ENCODE measurements around the gene ECT2. TPM values are rescaled to one million over a fixed set of nuclear protein-coding genes. Genes with fewer than 3 reads are reported as not detected.
"Not testable (repeated sequence)": the region's sequence is repeated elsewhere in the genome, so short reads cannot be mapped to it uniquely, and the experiment has no call there.

ECT2 gene
- total RNA-seq, 1 experiment from 2014 or later, result 25.6 TPM

DNA sequence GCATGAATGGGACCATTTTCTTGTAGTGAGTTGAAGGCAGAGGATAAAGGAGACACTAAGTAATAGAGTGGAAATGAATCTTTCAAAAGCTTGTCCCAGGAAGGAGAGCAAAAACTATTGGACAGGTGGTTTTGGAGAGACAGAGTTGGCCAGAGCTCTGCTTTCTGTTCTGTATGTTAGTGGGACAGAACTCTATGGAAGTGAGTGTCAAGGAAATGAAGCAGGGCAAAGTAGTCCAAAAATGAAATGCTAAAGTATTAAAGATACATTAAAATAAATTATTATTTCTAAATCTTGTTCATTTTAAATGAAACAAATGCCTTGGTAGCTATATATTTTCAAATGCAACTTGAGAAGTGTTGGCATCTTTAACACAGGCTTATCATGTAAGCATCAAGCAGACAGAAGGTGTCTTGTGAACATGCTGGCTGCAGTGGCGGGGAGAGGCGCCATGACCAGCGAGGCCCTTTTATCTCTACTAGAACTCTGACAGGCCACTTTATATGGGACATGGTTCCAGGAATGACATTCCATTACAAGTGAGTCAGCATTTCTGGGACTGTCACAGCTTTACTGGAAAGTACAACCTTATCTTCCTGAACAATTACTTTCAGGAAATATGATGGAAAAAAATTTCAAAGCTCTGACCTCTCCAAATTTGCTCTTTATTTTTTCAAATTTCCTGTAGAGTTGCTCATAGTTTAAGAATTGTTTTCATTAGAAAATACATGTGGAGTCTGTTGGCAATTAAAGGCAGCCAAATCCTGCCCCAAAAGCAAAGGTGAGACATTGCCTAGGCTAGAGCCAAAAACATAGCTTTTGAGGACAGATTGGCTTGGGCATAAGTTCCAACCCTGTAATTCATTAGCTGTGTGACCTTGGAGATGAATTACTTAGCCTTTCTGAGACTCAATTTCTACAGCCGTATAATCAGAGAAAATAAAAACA lies 106.5 kb downstream of the ECT2 start:
- H2AFZ ChIP-seq (ENCODE audit: low read length), result no peak overlapping the region

DNA sequence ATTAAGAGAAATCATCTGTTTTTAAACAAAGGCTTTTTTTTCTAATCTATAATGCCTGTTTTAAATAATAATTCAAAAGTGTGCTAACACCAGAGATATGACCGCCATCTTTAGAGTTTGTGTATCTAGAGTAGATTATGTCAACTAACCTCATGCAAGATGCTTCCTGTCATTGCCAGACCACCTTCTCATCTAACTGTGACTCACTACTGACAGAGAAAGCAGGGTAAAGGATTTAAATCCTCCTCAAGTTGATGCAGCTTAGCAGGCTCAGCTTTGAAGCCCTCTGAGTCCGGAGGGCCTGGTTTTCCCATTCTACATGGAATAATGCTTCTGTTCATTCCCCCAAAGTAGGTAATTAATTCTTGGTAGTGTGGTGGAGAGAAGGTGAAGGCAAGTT lies 108.5 kb downstream of the ECT2 start:
- Histone ChIP-seq H3K27ac (ENCODE audit: low read length) (no peak overlapping the region), H3K79me2 (ENCODE audit: low read length) (no peaks in the 10 kb centered on the region), H3K36me3 (ENCODE audit: insufficient read depth, low read length) (no peaks in the 10 kb centered on the region), H3K9ac (ENCODE audit: low read length) (no peak overlapping the region), H3K4me3 (ENCODE audit: low read length) (no peak overlapping the region), H3K27me3 (ENCODE audit: low read length) (no peaks in the 10 kb centered on the region), H3K9me2 (replicated peaks; ENCODE audit: insufficient read depth, low read length) (no peaks in the 10 kb centered on the region), H2AFZ (ENCODE audit: low read length) (no peak overlapping the region), H4K20me1 (ENCODE audit: insufficient read depth, low read depth, low read length) (no peaks in the 10 kb centered on the region), H3K9me3 (ENCODE audit: low read length) (no peaks in the 10 kb centered on the region), H3K4me2 (ENCODE audit: low read depth, low read length, poor library complexity, severe bottlenecking) (no peak overlapping the region), H3K4me1 (ENCODE audit: low read length) (no peaks in the 10 kb centered on the region)
- DNase-seq, result no peak

More for the DNA sequence above, 106.5 kb downstream of the ECT2 start:
- Histone ChIP-seq H3K4me1 (ENCODE audit: low read length) (no peaks in the 10 kb centered on the region), H4K20me1 (ENCODE audit: insufficient read depth, low read depth, low read length) (no peaks in the 10 kb centered on the region), H3K36me3 (ENCODE audit: insufficient read depth, low read length) (no peaks in the 10 kb centered on the region), H3K79me2 (ENCODE audit: low read length) (no peaks in the 10 kb centered on the region), H3K27me3 (ENCODE audit: low read length) (no peaks in the 10 kb centered on the region), H3K9me3 (ENCODE audit: low read length) (no peaks in the 10 kb centered on the region), H3K9ac (ENCODE audit: low read length) (no peak overlapping the region), H3K9me2 (replicated peaks; ENCODE audit: insufficient read depth, low read length) (no peaks in the 10 kb centered on the region), H3K27ac (ENCODE audit: low read length) (no peak overlapping the region), H3K4me2 (ENCODE audit: low read depth, low read length, poor library complexity, severe bottlenecking) (no peak overlapping the region), H3K4me3 (ENCODE audit: low read length) (no peak overlapping the region)
- no peak for DNase-seq

DNA sequence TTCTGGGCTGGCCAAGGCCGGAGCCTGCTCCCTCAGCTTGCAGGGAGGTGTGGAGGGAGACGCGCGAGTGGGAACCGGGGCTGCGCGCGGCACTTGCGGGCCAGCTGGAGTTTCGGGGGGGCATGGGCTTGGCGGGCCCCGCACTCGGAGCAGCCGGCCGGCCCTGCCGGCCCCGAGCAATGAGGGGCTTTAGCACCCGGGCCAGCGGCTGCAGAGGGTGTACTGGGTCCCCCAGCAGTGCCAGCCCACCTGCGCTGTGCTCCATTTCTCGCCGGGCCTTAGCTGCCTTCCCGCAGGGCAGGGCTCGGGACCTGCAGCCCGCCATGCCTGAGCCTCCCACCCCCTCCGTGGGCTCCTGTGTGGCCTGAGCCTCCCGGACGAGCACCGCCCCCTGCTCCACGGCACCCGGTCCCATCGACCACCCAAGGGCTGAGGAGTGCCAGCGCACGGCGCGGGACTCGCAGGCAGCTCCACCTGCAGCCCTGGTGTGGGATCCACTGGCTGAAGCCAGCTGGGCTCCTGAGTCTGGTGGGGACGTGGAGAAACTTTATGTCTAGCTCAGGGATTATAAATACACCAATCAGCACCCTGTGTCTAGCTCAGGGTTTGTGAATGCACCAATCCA lies 116.3 kb downstream of the ECT2 start:
- not testable (repeated sequence) for H3K4me1 ChIP-seq (ENCODE audit: low read length); H3K4me3 ChIP-seq (ENCODE audit: low read length); H3K79me2 ChIP-seq (ENCODE audit: low read length); H3K27me3 ChIP-seq (ENCODE audit: low read length); H3K9ac ChIP-seq (ENCODE audit: low read length); DNase-seq; H3K4me2 ChIP-seq (ENCODE audit: low read depth, low read length, poor library complexity, severe bottlenecking); H3K9me2 ChIP-seq (replicated peaks; ENCODE audit: insufficient read depth, low read length); H3K36me3 ChIP-seq (ENCODE audit: insufficient read depth, low read length); H2AFZ ChIP-seq (ENCODE audit: low read length); H3K27ac ChIP-seq (ENCODE audit: low read length); H3K9me3 ChIP-seq (ENCODE audit: low read length); H4K20me1 ChIP-seq (ENCODE audit: insufficient read depth, low read depth, low read length)

DNA sequence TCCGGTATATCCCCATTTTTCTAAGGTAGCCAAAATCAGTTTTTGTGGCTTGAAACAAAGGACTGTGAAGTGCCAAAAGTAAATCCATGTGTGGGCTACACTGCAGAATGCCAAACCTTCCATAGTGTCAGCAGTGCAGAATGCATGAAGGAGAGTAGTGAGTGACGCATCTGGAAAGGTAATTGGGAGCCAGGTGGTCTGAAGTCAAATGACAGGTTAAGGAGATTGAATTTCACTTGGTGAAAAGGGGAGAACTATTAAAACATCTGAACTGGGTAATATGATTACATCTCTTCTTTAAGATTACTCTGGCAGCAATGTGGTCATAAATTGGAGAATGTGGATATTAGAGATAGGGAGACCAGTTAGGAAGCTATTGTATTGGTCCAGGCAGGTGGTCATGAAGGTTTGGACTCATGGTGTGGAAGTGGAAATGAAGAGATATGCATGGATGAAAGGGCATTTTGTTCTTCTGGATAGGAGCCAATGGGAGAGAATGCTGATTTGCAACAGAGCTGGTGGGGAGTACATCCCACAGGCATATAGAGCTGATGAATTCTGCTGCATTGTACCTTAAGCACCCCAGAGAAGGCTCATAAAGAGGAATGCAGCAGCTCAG lies 118.2 kb downstream of the ECT2 start:
- no peak overlapping the region for H3K4me2 ChIP-seq (ENCODE audit: low read depth, low read length, poor library complexity, severe bottlenecking)
- H3K9me3 ChIP-seq (ENCODE audit: low read length), result no peaks in the 10 kb centered on the region
- H3K36me3 ChIP-seq (ENCODE audit: insufficient read depth, low read length), result no peaks in the 10 kb centered on the region

DNA sequence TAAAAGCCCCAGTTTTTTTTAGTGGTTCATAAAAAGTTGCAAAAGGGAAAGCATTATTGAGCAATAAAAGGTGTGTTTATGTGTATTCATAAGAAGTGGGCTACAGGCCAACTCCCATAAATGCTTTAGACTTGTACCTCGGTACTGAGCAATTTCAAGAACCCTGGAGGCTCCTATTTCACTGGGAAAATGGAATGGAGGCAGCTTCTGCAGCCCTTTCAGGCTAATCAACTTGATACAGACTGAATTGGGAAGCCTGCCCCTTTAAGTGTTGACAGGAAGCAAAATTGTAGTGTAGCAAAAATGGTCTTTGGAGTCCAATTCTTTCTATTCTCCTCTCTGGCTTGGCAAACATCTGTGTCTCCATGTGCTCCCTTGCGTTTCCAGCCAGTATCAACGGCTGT lies 118.8 kb downstream of the ECT2 start:
- Histone ChIP-seq H3K9me2 (replicated peaks; ENCODE audit: insufficient read depth, low read length) (no peaks in the 10 kb centered on the region), H3K4me2 (ENCODE audit: low read depth, low read length, poor library complexity, severe bottlenecking) (no peak overlapping the region), H3K79me2 (ENCODE audit: low read length) (no peaks in the 10 kb centered on the region), H4K20me1 (ENCODE audit: insufficient read depth, low read depth, low read length) (no peaks in the 10 kb centered on the region), H2AFZ (ENCODE audit: low read length) (no peak overlapping the region), H3K4me3 (ENCODE audit: low read length) (no peak overlapping the region), H3K4me1 (ENCODE audit: low read length) (no peaks in the 10 kb centered on the region), H3K27me3 (ENCODE audit: low read length) (no peaks in the 10 kb centered on the region), H3K9ac (ENCODE audit: low read length) (no peak overlapping the region), H3K9me3 (ENCODE audit: low read length) (no peaks in the 10 kb centered on the region), H3K36me3 (ENCODE audit: insufficient read depth, low read length) (no peaks in the 10 kb centered on the region), H3K27ac (ENCODE audit: low read length) (no peak overlapping the region)
- no peak for DNase-seq

More for the DNA sequence above, 118.2 kb downstream of the ECT2 start:
- Histone ChIP-seq H3K27me3 (ENCODE audit: low read length) (no peaks in the 10 kb centered on the region), H3K9me2 (replicated peaks; ENCODE audit: insufficient read depth, low read length) (no peaks in the 10 kb centered on the region), H3K27ac (ENCODE audit: low read length) (no peak overlapping the region), H3K4me1 (ENCODE audit: low read length) (no peaks in the 10 kb centered on the region), H4K20me1 (ENCODE audit: insufficient read depth, low read depth, low read length) (no peaks in the 10 kb centered on the region), H3K9ac (ENCODE audit: low read length) (no peak overlapping the region), H3K4me3 (ENCODE audit: low read length) (no peak overlapping the region), H3K79me2 (ENCODE audit: low read length) (no peaks in the 10 kb centered on the region), H2AFZ (ENCODE audit: low read length) (no peak overlapping the region)
- DNase-seq, result no peak

DNA sequence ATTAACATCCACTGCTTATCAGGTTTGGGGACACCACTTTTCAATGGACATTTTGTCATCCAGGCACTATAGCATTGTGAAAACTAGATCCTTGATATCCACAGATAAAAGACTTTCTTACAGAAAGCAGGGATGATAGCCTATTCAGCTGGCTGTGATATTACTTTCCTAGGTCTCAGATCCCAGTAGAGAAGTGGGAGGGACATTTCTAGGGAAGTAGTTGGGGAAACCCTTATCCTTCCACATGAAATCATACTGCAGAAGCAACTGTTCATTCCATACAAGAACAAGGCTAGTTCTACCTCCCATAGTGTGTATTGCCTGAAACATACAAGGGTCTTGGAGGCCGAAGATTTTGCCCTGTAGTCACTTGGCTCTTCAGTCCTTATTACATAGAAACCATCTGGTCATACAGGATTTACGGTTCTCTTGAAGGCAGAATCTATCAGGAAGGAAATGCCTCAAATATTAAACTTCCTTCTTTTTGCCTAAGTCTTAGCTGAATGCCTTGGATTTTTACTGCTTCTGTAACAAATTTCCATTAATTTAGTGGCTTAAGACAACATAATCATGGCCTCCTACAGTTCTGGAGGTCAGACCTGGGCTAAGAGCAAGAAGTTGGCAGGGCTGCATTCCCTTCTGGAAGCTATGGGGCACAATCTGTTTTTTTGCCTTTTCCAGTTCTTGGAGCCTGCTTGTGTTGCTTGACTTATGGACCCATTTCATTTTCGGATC lies 119.4 kb downstream of the ECT2 start:
- Histone ChIP-seq H3K27me3 (ENCODE audit: low read length) (no peaks in the 10 kb centered on the region), H3K9ac (ENCODE audit: low read length) (no peak overlapping the region), H3K36me3 (ENCODE audit: insufficient read depth, low read length) (no peaks in the 10 kb centered on the region), H3K4me2 (ENCODE audit: low read depth, low read length, poor library complexity, severe bottlenecking) (no peak overlapping the region), H2AFZ (ENCODE audit: low read length) (no peak overlapping the region), H4K20me1 (ENCODE audit: insufficient read depth, low read depth, low read length) (no peaks in the 10 kb centered on the region), H3K4me1 (ENCODE audit: low read length) (no peaks in the 10 kb centered on the region), H3K79me2 (ENCODE audit: low read length) (no peaks in the 10 kb centered on the region), H3K4me3 (ENCODE audit: low read length) (no peak overlapping the region), H3K27ac (ENCODE audit: low read length) (no peak overlapping the region), H3K9me2 (replicated peaks; ENCODE audit: insufficient read depth, low read length) (no peaks in the 10 kb centered on the region), H3K9me3 (ENCODE audit: low read length) (no peaks in the 10 kb centered on the region)
- no peak for DNase-seq

Measured in Karpas-422 (cell line).